GM10266 (cell line): ENCODE results near the gene BPIFA3.

Experiments
- DNase-seq: peaks from one replicate; pipeline ENCODE4 v3.0.0; 2012; ENCODE audit errors: extremely low spot score
- TF ChIP-seq, protein P1 (sequence below): IDR thresholded peaks from 2 replicates; pipeline ENCODE4 v1.5.1; 2012; ENCODE audit warnings: mild to moderate bottlenecking, low read depth; ENCODE audit not compliant: control insufficient read depth, insufficient read depth; ENCODE audit errors: missing control alignments

Gene BPIFA3

DNA sequence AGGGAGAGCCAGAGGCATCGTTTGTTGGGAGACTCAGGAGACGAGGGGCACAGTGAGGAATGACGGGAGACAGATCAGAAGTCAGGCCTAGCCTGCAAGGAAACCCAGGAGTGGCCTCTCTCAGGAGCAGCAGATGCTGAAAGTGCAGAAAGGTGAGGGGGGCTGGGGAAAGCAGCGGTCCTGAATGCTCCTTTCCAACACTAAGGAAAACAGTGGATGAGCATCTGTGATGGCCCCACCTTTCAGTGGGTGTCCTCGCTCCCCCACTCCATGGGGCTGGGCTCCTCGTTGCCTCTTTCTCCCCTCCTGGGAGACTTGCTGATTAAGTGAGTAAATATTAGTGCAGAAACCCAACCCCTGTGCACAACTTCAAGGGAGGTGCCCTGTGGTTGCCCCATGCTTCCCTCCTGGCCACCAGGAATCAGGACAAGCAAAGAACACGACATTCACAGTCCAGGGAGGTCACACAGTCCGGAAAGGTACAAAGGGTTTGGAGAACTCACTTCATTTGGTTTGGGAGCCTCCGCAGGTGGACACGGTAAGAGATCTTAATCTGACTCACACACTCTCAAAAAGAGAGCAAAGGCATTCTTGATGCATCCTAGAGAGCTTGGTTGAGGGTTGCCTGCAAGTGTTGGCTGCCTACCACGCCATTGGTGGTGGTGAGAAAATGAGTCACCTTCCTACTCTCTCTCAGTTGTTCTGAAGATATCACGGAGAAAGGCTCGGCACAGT, 56.1 kb downstream of the BPIFA3 start:
- no peak for DNase-seq
- TF ChIP-seq, protein P1, sequence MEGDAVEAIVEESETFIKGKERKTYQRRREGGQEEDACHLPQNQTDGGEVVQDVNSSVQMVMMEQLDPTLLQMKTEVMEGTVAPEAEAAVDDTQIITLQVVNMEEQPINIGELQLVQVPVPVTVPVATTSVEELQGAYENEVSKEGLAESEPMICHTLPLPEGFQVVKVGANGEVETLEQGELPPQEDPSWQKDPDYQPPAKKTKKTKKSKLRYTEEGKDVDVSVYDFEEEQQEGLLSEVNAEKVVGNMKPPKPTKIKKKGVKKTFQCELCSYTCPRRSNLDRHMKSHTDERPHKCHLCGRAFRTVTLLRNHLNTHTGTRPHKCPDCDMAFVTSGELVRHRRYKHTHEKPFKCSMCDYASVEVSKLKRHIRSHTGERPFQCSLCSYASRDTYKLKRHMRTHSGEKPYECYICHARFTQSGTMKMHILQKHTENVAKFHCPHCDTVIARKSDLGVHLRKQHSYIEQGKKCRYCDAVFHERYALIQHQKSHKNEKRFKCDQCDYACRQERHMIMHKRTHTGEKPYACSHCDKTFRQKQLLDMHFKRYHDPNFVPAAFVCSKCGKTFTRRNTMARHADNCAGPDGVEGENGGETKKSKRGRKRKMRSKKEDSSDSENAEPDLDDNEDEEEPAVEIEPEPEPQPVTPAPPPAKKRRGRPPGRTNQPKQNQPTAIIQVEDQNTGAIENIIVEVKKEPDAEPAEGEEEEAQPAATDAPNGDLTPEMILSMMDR = no peak

DNA sequence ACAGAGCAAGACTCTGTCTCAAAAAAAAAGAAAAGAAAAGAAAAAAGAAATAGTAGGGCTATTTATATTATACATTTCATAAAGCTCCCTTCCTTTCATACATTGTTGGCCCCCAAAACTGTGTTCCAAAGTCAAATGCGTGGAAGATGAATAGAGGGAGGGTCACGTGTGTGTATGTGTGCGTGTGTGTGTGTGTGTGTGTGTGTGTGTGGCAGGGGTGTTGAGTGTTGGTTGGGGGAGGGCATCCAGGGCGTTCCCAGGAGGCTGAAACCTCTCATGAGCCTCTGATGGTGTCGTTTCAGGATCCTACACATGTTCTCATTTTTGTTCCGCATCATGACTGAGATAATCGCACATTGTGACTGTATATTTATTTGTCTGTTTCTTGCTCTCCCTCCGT, 58.1 kb downstream of the BPIFA3 start:
- DNase-seq = no peak
- TF ChIP-seq, protein P1 = no peak

DNA sequence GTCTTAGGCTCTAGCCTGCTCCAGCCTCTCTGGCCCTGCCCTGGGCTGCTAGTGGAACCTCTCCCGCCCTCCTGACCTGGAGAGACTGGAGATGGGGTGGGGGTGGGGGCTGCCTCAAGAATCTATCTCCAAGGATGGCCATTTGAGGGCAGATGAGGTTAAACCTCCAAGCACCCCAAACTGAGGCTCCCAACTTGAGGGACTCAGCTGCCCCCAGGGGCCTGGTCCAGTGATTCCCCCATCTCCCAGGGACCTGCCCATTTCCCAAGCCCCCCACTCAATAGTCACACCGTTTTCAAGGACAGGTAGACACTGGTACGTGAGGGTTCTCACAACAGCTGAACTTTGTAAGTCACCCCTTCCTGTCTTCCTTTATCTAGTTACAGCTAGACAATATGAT, 58.7 kb downstream of the BPIFA3 start:
- TF ChIP-seq, protein P1 = no peak
- DNase-seq = no peak

DNA sequence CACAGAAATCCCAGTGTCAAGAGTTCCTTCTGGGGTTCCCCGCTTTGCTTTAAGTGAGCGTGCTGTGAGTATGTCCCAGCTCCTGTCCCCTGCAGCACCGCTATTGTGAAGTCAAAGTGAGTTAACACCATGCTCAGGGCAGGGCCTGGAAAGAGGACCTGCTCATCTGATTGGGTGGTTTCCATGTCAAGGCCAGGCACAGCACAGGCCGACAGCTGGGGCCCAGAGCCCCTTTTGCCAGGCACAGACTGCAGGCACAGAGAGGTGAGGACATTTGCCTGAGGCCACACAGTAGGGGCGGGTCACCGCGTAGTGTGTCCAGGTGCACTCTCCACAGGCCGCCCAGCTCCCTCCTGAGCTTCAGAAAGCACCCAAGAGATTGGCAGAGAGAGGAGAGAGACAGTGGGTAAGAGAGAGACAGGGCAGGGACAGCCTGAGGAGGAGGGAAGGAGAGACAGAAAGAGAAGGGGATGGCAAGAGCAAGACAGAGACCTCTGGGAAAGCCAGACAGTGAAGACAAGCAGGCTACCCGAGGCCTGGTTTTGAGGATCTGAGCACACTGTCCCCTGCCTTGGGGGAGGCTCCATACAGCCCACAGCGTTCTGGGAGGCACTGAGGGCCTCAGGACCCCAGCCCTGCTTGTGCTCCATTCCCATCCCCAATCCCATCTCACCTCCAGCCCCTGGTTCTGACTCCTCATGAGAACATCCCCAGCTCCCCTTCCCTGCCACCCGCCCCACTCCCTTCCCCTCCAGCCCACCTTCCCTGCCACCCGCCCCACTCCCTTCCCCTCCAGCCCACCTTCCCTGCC, 59.4 kb downstream of the BPIFA3 start:
- TF ChIP-seq, protein P1 = no peak
- no peak for DNase-seq
